PC-3 (cell line): ENCODE results near the gene SIPA1L3. TPM values are rescaled to one million over a fixed set of nuclear protein-coding genes. Genes with fewer than 3 reads are reported as not detected.

Experiments used
- ATAC-seq: fragments of 200-7000 bp; cut with Tn5 transposase; 2 replicates; pipeline ENCODE4 v1.9.1; 2020; ENCODE audit warnings: mild to moderate bottlenecking, moderate library complexity
- BruUV-seq: library from RNA; stranded (reverse); fragments of 400-500 nt; replicated peaks from 2 replicates; lab custom pipeline; 2021; lab: Mats Ljungman, UMichigan
- CTCF ChIA-PET: fragments of 300-600 bp; sonication (Branson Sonifier 250); formaldehyde crosslinking; loops from one replicate; lab custom pipeline; 2022; ENCODE audit warnings: antibody characterized with exemption; lab: Charles Lee
- POLR2A ChIA-PET: fragments of 300-600 bp; sonication (Branson Sonifier 250); formaldehyde crosslinking; loops from one replicate; lab custom pipeline; 2022; ENCODE audit warnings: antibody characterized with exemption; ENCODE audit not compliant: unreplicated experiment; lab: Charles Lee
- DNase-seq: peaks from one replicate; pipeline ENCODE4 v3.0.0-alpha.2; 2015
- H2AFZ ChIP-seq: fragments of 300-600 bp; sonication (generic); 2 replicates; pipeline ENCODE4 v1.6.0; 2016; ENCODE audit warnings: antibody characterized with exemption, low read length
- H3F3A ChIP-seq: fragments of 300-600 bp; sonication (generic); one replicate; pipeline ENCODE4 v1.6.0; 2017; ENCODE audit warnings: antibody characterized with exemption, low read length, control low read depth, mild to moderate bottlenecking; ENCODE audit not compliant: unreplicated experiment
- H3K27ac ChIP-seq: fragments of 300-600 bp; sonication (generic); 2 replicates; pipeline ENCODE4 v1.5.1; 2016; ENCODE audit warnings: mild to moderate bottlenecking, low read length
- H3K27me3 ChIP-seq: fragments of 300-600 bp; sonication (generic); 2 replicates; pipeline ENCODE4 v1.6.1; 2016; ENCODE audit warnings: low read length, mixed read lengths
- H3K36me3 ChIP-seq: fragments of 300-600 bp; sonication (generic); 2 replicates; pipeline ENCODE4 v1.6.1; 2016; ENCODE audit warnings: low read depth, mixed run types, low read length, mixed read lengths
- H3K4me1 ChIP-seq: fragments of 300-600 bp; sonication (generic); 2 replicates; pipeline ENCODE4 v1.5.1; 2016; ENCODE audit warnings: low read length; ENCODE audit not compliant: insufficient read depth
- H3K4me2 ChIP-seq: fragments of 300-600 bp; sonication (generic); 2 replicates; pipeline ENCODE4 v1.6.0; 2016; ENCODE audit warnings: low read length
- H3K4me3 ChIP-seq: fragments of 300-600 bp; sonication (generic); 2 replicates; pipeline ENCODE4 v1.5.1; 2016; ENCODE audit warnings: mild to moderate bottlenecking, low read length, mixed read lengths
- H3K79me2 ChIP-seq: fragments of 300-600 bp; sonication (generic); 2 replicates; pipeline ENCODE4 v1.6.1; 2017; ENCODE audit warnings: low read length, mixed read lengths
- H3K9ac ChIP-seq: fragments of 300-600 bp; sonication (generic); 2 replicates; pipeline ENCODE4 v1.6.0; 2016; ENCODE audit warnings: mild to moderate bottlenecking, low read length
- H3K9me2 ChIP-seq: fragments of 300-600 bp; sonication (generic); replicated peaks from 2 replicates; pipeline ENCODE4 v1.6.1; 2016; ENCODE audit warnings: mixed run types, low read length, mixed read lengths
- H3K9me3 ChIP-seq: fragments of 300-600 bp; sonication (generic); 2 replicates; pipeline ENCODE4 v1.6.1; 2016; ENCODE audit warnings: low read length, mixed read lengths
- H4K20me1 ChIP-seq: fragments of 300-600 bp; sonication (generic); 2 replicates; pipeline ENCODE4 v1.6.1; 2016; ENCODE audit warnings: low read length, mixed read lengths
- EZH2 ChIP-seq: fragments of 300-600 bp; sonication (generic); IDR thresholded peaks from one replicate; pipeline ENCODE4 v1.6.1; 2017; ENCODE audit warnings: antibody characterized with exemption, mild to moderate bottlenecking, low read length; ENCODE audit not compliant: unreplicated experiment
- EZH2phosphoT487 ChIP-seq: fragments of 300-600 bp; sonication (generic); IDR thresholded peaks from 2 replicates; pipeline ENCODE4 v1.6.1; 2018; ENCODE audit warnings: mild to moderate bottlenecking, antibody characterized with exemption, low read length, borderline replicate concordance
- intact Hi-C: fragments of 100-400 bp; cut with micrococcal nuclease; formaldehyde crosslinking; loops from 2 replicates; pipeline ENCODE4 v1.9.0; 2023
- total RNA-seq: library from RNA; depleted of rRNA; stranded (reverse); fragments of >200 nt; gene quantifications from 2 replicates; pipeline ENCODE4 v1.2.3, GENCODE V29; 2014
- TF ChIP-seq, protein P1 (sequence below): fragments of 300-600 bp; sonication (generic); conservative IDR thresholded peaks from 2 replicates; pipeline ENCODE4 v1.5.1; 2017; ENCODE audit warnings: antibody characterized with exemption, low read depth, mild to moderate bottlenecking, low read length

Gene SIPA1L3
- total RNA-seq, 1 experiment from 2014 or later, result 38.7 TPM

DNA sequence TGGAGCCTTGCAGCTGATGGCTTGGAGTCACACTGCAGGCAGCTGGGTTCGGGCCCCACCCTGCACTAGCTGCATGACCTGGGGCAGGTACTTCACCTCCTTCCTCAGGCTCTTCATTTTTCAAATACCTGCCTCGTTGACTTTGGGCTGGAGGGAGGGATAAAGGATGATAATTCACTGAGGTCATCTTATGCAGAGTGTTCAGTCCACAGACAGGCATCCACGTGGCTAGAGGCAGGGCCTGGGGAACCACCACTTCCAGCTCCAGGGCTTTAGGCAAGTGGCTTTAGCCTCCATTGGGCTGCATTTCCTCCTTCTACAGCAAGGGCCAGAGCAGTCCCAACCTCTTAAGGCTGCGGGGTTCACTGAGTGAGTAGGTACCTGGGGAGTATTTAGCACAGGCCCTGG is 84.8 kb downstream of the SIPA1L3 start:
- TF ChIP-seq, protein P1, sequence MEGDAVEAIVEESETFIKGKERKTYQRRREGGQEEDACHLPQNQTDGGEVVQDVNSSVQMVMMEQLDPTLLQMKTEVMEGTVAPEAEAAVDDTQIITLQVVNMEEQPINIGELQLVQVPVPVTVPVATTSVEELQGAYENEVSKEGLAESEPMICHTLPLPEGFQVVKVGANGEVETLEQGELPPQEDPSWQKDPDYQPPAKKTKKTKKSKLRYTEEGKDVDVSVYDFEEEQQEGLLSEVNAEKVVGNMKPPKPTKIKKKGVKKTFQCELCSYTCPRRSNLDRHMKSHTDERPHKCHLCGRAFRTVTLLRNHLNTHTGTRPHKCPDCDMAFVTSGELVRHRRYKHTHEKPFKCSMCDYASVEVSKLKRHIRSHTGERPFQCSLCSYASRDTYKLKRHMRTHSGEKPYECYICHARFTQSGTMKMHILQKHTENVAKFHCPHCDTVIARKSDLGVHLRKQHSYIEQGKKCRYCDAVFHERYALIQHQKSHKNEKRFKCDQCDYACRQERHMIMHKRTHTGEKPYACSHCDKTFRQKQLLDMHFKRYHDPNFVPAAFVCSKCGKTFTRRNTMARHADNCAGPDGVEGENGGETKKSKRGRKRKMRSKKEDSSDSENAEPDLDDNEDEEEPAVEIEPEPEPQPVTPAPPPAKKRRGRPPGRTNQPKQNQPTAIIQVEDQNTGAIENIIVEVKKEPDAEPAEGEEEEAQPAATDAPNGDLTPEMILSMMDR, result no peak
- TF ChIP-seq EZH2, result no peak
- H3K79me2 ChIP-seq, result peaks cover 92% of the 10 kb centered on the region
- no peaks in the 10 kb centered on the region for H3K9me3 ChIP-seq
- no peak overlapping the region for H3K9ac ChIP-seq
- intact Hi-C loops, result no loop called here
- no peaks in the 10 kb centered on the region for H4K20me1 ChIP-seq
- H3F3A ChIP-seq, result no peaks in the 10 kb centered on the region
- POLR2A ChIA-PET, result interaction anchor here (0.5 to 1.0 kb wide), 2 partner anchors 59 to 68 kb away, joined by 4 to 6 read pairs; no protein-coding TSS in a partner anchor
- peak; percentile 48 for ATAC-seq
- DNase-seq, result peak; percentile 70
- no peak overlapping the region for H3K4me3 ChIP-seq
- peak overlapping the region; percentile 57 for H3K27ac ChIP-seq
- H2AFZ ChIP-seq, result no peak overlapping the region
- peaks cover 21% of the 10 kb centered on the region for H3K4me1 ChIP-seq
- no peaks in the 10 kb centered on the region for H3K9me2 ChIP-seq
- H3K27me3 ChIP-seq, result no peaks in the 10 kb centered on the region
- 0 out of 2 replicates have a peak overlapping the region, but pooled peaks have one; percentile 26 for H3K4me2 ChIP-seq
- CTCF ChIA-PET, result no interaction called here
- no peaks in the 10 kb centered on the region; the same call in 1 of the 2 replicates for H3K36me3 ChIP-seq
- BruUV-seq, result no TSS peak

DNA sequence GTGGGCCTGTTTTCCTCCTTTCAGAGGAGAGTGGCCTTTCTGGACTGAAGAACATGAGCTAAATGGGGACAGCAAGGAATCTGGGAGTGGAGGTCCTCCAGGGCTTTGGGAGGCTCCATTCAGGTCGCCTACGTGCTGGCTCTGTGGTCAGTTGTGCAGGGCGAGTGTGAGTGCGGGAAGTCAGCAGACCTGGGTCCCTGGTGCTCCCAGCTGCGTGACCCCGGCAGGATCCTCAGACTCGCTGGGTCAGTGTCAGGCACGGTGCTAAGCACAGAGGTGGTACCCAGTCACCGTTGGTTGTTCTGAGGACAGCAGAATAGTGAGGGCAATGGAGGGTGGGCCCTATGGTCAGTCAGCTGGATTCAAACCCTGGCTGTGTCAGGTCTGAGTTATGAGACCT is 85.8 kb downstream of the SIPA1L3 start:
- Histone ChIP-seq H3K27me3 (no peaks in the 10 kb centered on the region), H2AFZ (no peak overlapping the region), H3K9me3 (no peaks in the 10 kb centered on the region), H3F3A (no peaks in the 10 kb centered on the region), H3K36me3 (no peaks in the 10 kb centered on the region; the same call in 1 of the 2 replicates), H3K79me2 (peaks cover 86% of the 10 kb centered on the region), H3K4me2 (no peak overlapping the region), H3K4me3 (no peak overlapping the region), H3K27ac (no peak overlapping the region), H3K4me1 (peaks cover 22% of the 10 kb centered on the region), H4K20me1 (no peaks in the 10 kb centered on the region), H3K9me2 (no peaks in the 10 kb centered on the region), H3K9ac (no peak overlapping the region)
- intact Hi-C loops, result no loop called here
- POLR2A ChIA-PET, result interaction anchor here (0.6 kb wide), 1 partner anchor 39 kb away, joined by 3 read pairs; no protein-coding TSS in a partner anchor
- ATAC-seq (no peak), DNase-seq (no peak)
- TF ChIP-seq EZH2phosphoT487 (no peak), EZH2 (no peak)
- TF ChIP-seq, protein P1, result no peak
- CTCF ChIA-PET, result no interaction called here
- BruUV-seq, result no TSS peak

DNA sequence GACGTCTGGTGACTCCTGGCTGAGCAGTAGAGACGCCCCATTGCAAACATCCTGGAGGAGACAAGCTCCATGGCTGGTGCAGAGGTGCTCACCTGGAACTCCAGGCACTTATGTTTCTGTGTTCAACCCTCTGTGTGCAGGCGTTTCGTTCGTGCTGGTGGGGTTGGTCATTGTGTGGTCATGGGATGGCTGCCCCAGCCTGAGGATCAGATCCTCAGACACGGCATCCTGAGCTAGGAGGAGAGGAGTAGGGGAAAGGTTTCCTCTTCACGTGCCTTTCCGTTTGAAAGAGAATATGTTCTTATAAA is 87.8 kb downstream of the SIPA1L3 start:
- H3K27ac ChIP-seq, result no peak overlapping the region
- no peak for ATAC-seq
- H3K4me3 ChIP-seq, result no peak overlapping the region
- BruUV-seq, result no TSS peak
- H2AFZ ChIP-seq, result no peak overlapping the region
- no peak overlapping the region for H3K9ac ChIP-seq
- no peaks in the 10 kb centered on the region for H4K20me1 ChIP-seq
- no peaks in the 10 kb centered on the region; the same call in 1 of the 2 replicates for H3K36me3 ChIP-seq
- peaks cover 72% of the 10 kb centered on the region for H3K79me2 ChIP-seq
- H3K27me3 ChIP-seq, result no peaks in the 10 kb centered on the region
- ChIA-PET POLR2A (no interaction called here), CTCF (no interaction called here)
- H3F3A ChIP-seq, result no peaks in the 10 kb centered on the region
- intact Hi-C loops, result no loop called here
- peaks cover 39% of the 10 kb centered on the region for H3K4me1 ChIP-seq
- H3K9me3 ChIP-seq, result no peaks in the 10 kb centered on the region
- H3K4me2 ChIP-seq, result no peak overlapping the region
- H3K9me2 ChIP-seq, result no peaks in the 10 kb centered on the region
- TF ChIP-seq, protein P1, result no peak
- TF ChIP-seq EZH2phosphoT487, result no peak
- no peak for TF ChIP-seq EZH2
- DNase-seq, result no peak
